ENCODE data around the gene CBARP. TPM values are rescaled to one million over a fixed set of nuclear protein-coding genes. Genes with fewer than 3 reads are reported as not detected.

Gene CBARP
- total and polyA plus RNA-seq, 2 of the 13 experiments (the other 11 are each of a cell fraction or from before 2014, with no cell fraction given): 1.2 to 1.4 TPM

DNA sequence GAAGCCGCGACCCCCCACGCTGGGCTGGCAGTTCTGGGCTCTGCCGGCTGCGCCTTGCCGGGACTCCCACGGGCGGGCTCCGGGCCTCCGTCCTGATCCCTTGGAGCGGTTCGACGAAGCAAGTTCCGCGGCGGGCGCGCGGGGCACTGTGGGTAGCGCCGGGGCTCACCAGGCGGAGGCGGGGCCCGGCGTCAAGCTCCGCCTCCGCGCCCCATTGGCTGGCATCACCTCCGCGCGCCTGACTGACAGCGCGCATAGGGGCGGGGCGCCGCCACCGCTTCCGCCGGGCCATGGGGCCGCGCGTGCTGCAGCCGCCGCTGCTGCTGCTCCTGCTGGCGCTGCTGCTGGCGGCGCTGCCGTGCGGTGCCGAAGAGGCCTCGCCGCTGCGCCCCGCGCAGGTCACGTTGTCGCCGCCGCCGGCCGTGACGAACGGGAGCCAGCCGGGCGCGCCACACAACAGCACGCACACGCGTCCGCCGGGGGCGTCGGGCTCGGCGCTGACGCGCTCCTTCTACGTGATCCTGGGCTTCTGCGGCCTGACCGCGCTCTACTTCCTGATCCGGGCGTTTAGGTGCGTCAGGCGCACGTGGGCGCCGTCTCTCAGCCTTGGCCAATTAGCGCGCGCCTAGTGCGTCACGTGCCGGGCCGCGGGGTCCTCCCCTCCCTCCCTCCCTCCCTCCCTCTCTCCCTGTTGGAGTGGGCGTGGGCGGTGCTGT is 37.6 kb upstream of the CBARP start, which contains the start of gene FAM174C (continued):
- TF ChIP-seq FOSL2 (CRISPR knock-in tag; IDR thresholded peaks at IDR 0.05) (no peak), ATRX (CRISPR knock-in tag; IDR thresholded peaks at IDR 0.05; ENCODE audit: borderline replicate concordance) (no peak), ZNF589 (CRISPR knock-in tag; conservative IDR thresholded peaks at IDR 0.05) (peak; percentile 66; the same call in 1 of the 2 replicates), ZNF674 (CRISPR knock-in tag; IDR thresholded peaks at IDR 0.05; ENCODE audit: low read depth) (peak; percentile 70; the same call in 1 of the 2 replicates), ZNF766 (CRISPR knock-in tag; IDR thresholded peaks at IDR 0.05; ENCODE audit: borderline replicate concordance) (peak; percentile 92; the same call in 1 of the 2 replicates), ZFYVE20 (CRISPR knock-in tag; IDR thresholded peaks at IDR 0.05; ENCODE audit: borderline replicate concordance, low read depth) (0 out of 2 replicates have a peak, but pooled peaks have one; percentile 73), PAWR (CRISPR knock-in tag; IDR thresholded peaks at IDR 0.05; ENCODE audit: borderline replicate concordance) (0 out of 2 replicates have a peak, but pooled peaks have one; percentile 7), AGO2 (optimal IDR thresholded peaks at IDR 0.05; ENCODE audit: low read depth, low read length) (peak; percentile 97), SOX6 (IDR thresholded peaks at IDR 0.05) (no peak), SOX6 (CRISPR knock-in tag; IDR thresholded peaks at IDR 0.05) (peak; percentile 49), BHLHE40 (IDR thresholded peaks at IDR 0.05; ENCODE audit: low read length) (peak; percentile 94), IRF2 (CRISPR knock-in tag; IDR thresholded peaks at IDR 0.05) (0 out of 2 replicates have a peak, but pooled peaks have one; percentile 2), SALL1 (CRISPR knock-in tag; IDR thresholded peaks at IDR 0.05) (peak; percentile 68; the same call in 1 of the 2 replicates), TBL1XR1 (IDR thresholded peaks at IDR 0.05; ENCODE audit: borderline replicate concordance, low read length, partially characterized antibody) (no peak), PHF5A (CRISPR knock-in tag; IDR thresholded peaks at IDR 0.05; ENCODE audit: low read depth, unreplicated experiment) (peak; percentile 72), TBX2 (CRISPR knock-in tag; IDR thresholded peaks at IDR 0.05; ENCODE audit: borderline replicate concordance) (0 out of 2 replicates have a peak, but pooled peaks have one; percentile 26), ERF (CRISPR knock-in tag; IDR thresholded peaks at IDR 0.05) (peak; percentile 83), MAFK (conservative IDR thresholded peaks at IDR 0.05 in 1 of 2, IDR thresholded peaks at IDR 0.05 in 1 of 2; ENCODE audit: low read length in 2 of 2) (no peak), DMAP1 (CRISPR knock-in tag; IDR thresholded peaks at IDR 0.05) (peak; percentile 57), ZNF225 (CRISPR knock-in tag; IDR thresholded peaks at IDR 0.05) (peak; percentile 46; the same call in 1 of the 2 replicates), PLRG1 (conservative IDR thresholded peaks at IDR 0.05) (no peak), ZNF564 (CRISPR knock-in tag; IDR thresholded peaks at IDR 0.05) (peak; percentile 89), TAF1 (CRISPR knock-in tag; IDR thresholded peaks at IDR 0.05) (peak; percentile 69; the same call in 1 of the 2 replicates), JUNB (CRISPR knock-in tag; IDR thresholded peaks at IDR 0.05; ENCODE audit: borderline replicate concordance) (peak; percentile 22; the same call in 1 of the 2 replicates), PAX8 (CRISPR knock-in tag; IDR thresholded peaks at IDR 0.05; ENCODE audit: borderline replicate concordance) (no peak), ZXDC (CRISPR knock-in tag; IDR thresholded peaks at IDR 0.05) (peak; percentile 91), ZNF576 (CRISPR knock-in tag; IDR thresholded peaks at IDR 0.05) (no peak), KLF6 (CRISPR knock-in tag; IDR thresholded peaks at IDR 0.05) (0 out of 2 replicates have a peak, but pooled peaks have one; percentile 46)
- TF ChIP-seq, protein P1, sequence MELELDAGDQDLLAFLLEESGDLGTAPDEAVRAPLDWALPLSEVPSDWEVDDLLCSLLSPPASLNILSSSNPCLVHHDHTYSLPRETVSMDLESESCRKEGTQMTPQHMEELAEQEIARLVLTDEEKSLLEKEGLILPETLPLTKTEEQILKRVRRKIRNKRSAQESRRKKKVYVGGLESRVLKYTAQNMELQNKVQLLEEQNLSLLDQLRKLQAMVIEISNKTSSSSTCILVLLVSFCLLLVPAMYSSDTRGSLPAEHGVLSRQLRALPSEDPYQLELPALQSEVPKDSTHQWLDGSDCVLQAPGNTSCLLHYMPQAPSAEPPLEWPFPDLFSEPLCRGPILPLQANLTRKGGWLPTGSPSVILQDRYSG (CRISPR knock-in tag; IDR thresholded peaks at IDR 0.05): peak; percentile 51; the same call in 1 of the 2 replicates
